Endothelial cell (in vitro differentiated cells): Measurements from ENCODE around the gene PHLDB2. TPM values are rescaled to one million over a fixed set of nuclear protein-coding genes. Genes with fewer than 3 reads are reported as not detected.

Experiments used
- DNase-seq: peaks from one replicate; pipeline ENCODE4 v3.0.0; 2021; ENCODE audit warnings: low spot score
- H3K27ac Mint-ChIP-seq: one replicate; pipeline ENCODE4 v1.8.0; 2021; ENCODE audit warnings: mixed read lengths, inconsistent platforms; ENCODE audit not compliant: unreplicated experiment
- H3K27me3 Mint-ChIP-seq: one replicate; pipeline ENCODE4 v1.8.0; 2021; ENCODE audit warnings: mild to moderate bottlenecking, moderate library complexity, mixed read lengths, inconsistent platforms; ENCODE audit not compliant: unreplicated experiment
- H3K36me3 Mint-ChIP-seq: one replicate; pipeline ENCODE4 v1.8.0; 2021; ENCODE audit warnings: mild to moderate bottlenecking, low read depth, mixed read lengths, inconsistent platforms; ENCODE audit not compliant: unreplicated experiment
- H3K4me1 Mint-ChIP-seq: one replicate; pipeline ENCODE4 v1.8.0; 2021; ENCODE audit warnings: mild to moderate bottlenecking, mixed read lengths, inconsistent platforms; ENCODE audit not compliant: unreplicated experiment
- H3K4me3 Mint-ChIP-seq: one replicate; pipeline ENCODE4 v1.8.0; 2021; ENCODE audit warnings: mild to moderate bottlenecking, mixed read lengths, inconsistent platforms; ENCODE audit not compliant: unreplicated experiment
- H3K9me3 Mint-ChIP-seq: one replicate; pipeline ENCODE4 v1.8.0; 2021; ENCODE audit warnings: mixed read lengths, inconsistent platforms; ENCODE audit not compliant: unreplicated experiment
- total RNA-seq: library from RNA; stranded (reverse); fragmentation: NEBNext Ultra II Directional; extraction: Animal tissue kit (Norgen Biotek cat#: 25700); gene quantifications from one replicate; pipeline ENCODE4 v1.2.1, GENCODE V29; 2021; ENCODE audit not compliant: unreplicated experiment
- TF ChIP-seq, protein P1 (sequence below): fragments of 200-600 bp; sonication (generic); IDR thresholded peaks from one replicate; pipeline ENCODE4 v1.5.0; 2021; ENCODE audit warnings: antibody characterized with exemption; ENCODE audit not compliant: unreplicated experiment

Gene PHLDB2
- total RNA-seq, 1 donor from 2014 or later = 47.8 TPM

DNA sequence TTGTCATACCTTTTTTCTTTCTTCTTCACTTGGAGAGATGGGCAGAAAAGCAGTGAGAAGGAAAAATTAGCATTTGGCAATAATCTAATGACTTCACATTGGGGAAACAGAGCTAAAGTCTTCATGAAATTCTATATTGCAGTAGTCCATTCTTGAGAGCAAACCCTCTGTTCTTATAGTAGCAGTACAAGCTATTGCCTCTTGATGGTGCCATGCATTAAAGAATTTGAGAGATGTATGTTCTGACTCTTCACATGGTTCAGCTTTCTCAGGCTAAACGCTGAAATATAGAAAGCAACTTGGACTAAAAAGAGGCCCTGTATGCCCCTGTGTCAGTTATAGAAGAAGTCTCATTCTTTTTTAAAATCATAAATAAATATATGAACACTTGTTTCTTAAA is 36.0 kb downstream of the PHLDB2 start:
- peaks cover 24% of the 10 kb centered on the region for H3K36me3 Mint-ChIP-seq
- H3K4me3 Mint-ChIP-seq = no peak overlapping the region
- TF ChIP-seq, protein P1, sequence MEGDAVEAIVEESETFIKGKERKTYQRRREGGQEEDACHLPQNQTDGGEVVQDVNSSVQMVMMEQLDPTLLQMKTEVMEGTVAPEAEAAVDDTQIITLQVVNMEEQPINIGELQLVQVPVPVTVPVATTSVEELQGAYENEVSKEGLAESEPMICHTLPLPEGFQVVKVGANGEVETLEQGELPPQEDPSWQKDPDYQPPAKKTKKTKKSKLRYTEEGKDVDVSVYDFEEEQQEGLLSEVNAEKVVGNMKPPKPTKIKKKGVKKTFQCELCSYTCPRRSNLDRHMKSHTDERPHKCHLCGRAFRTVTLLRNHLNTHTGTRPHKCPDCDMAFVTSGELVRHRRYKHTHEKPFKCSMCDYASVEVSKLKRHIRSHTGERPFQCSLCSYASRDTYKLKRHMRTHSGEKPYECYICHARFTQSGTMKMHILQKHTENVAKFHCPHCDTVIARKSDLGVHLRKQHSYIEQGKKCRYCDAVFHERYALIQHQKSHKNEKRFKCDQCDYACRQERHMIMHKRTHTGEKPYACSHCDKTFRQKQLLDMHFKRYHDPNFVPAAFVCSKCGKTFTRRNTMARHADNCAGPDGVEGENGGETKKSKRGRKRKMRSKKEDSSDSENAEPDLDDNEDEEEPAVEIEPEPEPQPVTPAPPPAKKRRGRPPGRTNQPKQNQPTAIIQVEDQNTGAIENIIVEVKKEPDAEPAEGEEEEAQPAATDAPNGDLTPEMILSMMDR = no peak
- peaks cover 3% of the 10 kb centered on the region for H3K4me1 Mint-ChIP-seq
- peaks cover 4% of the 10 kb centered on the region for H3K9me3 Mint-ChIP-seq
- no peaks in the 10 kb centered on the region for H3K27me3 Mint-ChIP-seq
- H3K27ac Mint-ChIP-seq = no peak overlapping the region
- no peak for DNase-seq

DNA sequence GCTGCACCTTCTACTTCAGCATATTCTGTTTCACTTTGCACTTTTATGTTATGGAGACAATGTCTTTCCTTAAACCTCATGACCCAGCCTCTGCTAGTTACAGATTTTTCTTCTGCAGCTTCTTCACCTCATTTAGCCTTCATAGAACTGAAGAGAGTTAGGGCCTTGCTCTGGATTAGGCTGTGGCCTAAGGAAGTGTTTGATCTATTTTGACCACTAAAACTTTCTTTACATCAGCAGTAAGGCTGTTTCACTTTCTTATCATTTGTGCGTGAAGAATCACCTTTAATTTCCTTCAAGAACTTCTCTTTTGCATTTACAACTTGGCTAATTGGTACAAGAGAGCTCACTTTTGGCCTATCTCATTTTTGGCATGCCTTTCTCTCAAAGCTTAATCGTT is 40.9 kb downstream of the PHLDB2 start:
- DNase-seq = no peak
- Mint-ChIP-seq H3K27me3 (peaks cover 2% of the 10 kb centered on the region), H3K27ac (no peak overlapping the region), H3K9me3 (peaks cover 6% of the 10 kb centered on the region), H3K4me1 (no peaks in the 10 kb centered on the region), H3K36me3 (peaks cover 32% of the 10 kb centered on the region), H3K4me3 (no peak overlapping the region)
- TF ChIP-seq, protein P1 = no peak

DNA sequence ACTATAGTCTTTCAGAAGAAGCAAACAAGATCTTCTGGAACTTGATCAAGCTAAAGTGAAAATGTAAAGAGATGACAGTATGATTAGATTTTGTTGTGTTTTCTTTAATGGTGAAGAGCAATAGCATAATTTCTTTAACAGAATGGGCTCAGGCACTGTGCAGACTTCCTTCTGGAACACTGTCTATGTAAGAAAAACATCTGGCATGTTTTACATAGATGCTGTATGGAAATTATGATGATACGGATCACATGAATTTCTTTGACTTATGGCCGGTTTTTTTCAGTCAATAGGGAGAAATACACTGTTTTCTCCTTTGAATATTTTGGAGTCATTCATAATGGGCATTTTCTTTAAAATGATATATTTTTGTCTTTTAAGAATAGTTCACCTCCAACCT is 42.6 kb downstream of the PHLDB2 start:
- peaks cover 32% of the 10 kb centered on the region for H3K36me3 Mint-ChIP-seq
- H3K4me3 Mint-ChIP-seq = no peak overlapping the region
- no peak for DNase-seq
- H3K4me1 Mint-ChIP-seq = peaks cover 4% of the 10 kb centered on the region
- peaks cover 2% of the 10 kb centered on the region for H3K27me3 Mint-ChIP-seq
- peaks cover 6% of the 10 kb centered on the region for H3K9me3 Mint-ChIP-seq
- TF ChIP-seq, protein P1 = no peak
- H3K27ac Mint-ChIP-seq = no peak overlapping the region

DNA sequence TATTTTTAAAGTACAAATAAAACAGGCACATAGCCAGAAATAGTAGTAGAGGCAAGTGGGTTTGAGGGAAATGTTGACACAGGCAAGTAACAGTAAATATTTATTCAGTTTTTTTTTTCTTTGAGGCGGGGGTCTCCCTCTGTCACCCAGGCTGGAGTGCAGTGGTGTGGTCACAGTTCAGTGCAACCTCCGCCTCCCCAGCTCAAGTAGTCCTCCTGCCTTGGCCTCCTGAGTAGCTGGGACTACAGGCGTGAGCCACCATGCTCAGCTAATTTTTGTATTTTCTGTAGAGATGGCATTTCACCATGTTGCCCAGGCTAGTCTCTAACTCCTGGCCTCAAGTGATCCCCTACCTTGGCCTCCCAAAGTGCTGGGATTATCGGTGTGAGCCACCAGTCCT is 43.5 kb downstream of the PHLDB2 start:
- Mint-ChIP-seq H3K36me3 (peaks cover 31% of the 10 kb centered on the region), H3K4me1 (peaks cover 8% of the 10 kb centered on the region), H3K4me3 (no peak overlapping the region), H3K27me3 (peaks cover 2% of the 10 kb centered on the region), H3K27ac (no peak overlapping the region), H3K9me3 (peaks cover 6% of the 10 kb centered on the region)
- DNase-seq = no peak
- TF ChIP-seq, protein P1 = no peak

DNA sequence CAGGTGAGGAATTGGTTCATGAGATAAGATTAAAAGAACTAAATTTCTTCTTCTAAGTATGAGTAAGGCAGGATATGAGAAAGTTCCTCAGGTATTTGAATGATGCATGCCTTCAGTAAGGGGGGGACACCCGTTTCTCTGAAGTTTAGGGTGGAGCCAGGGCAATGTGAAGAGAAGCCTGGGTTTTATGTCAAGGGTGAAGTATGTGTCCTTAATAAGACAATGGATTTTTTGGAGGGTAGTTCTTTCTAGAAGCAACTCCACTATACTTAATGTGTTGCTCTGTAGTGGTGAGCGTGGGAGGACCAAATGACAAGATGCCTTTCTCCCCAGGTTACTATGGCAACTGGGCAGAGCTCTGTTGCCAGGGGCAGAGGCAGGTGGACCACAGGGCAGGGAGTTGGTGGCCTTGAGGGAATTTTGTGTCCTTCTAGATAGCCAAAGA is 44.0 kb downstream of the PHLDB2 start:
- Mint-ChIP-seq H3K9me3 (peaks cover 6% of the 10 kb centered on the region), H3K27me3 (peaks cover 2% of the 10 kb centered on the region), H3K27ac (no peak overlapping the region), H3K36me3 (peaks cover 28% of the 10 kb centered on the region), H3K4me1 (peaks cover 8% of the 10 kb centered on the region), H3K4me3 (no peak overlapping the region)
- DNase-seq = no peak
- TF ChIP-seq, protein P1 = no peak
